Hepatocyte (in vitro differentiated cells): Measurements from ENCODE around the gene KRTAP15-1. TPM values are rescaled to one million over a fixed set of nuclear protein-coding genes. Genes with fewer than 3 reads are reported as not detected.

ENCODE experiments used
- DNase-seq: peaks from one replicate; pipeline ENCODE4 v3.0.0-alpha.2; 2016; ENCODE audit warnings: low spot score
- H2AFZ ChIP-seq: fragments of 200-600 bp; sonication (generic); 2 replicates; pipeline ENCODE4 v1.6.0; 2016; ENCODE audit warnings: antibody characterized with exemption, mild to moderate bottlenecking
- H3K27ac ChIP-seq: fragments of 200-600 bp; sonication (generic); 2 replicates; pipeline ENCODE4 v1.5.1; 2016; ENCODE audit warnings: mild to moderate bottlenecking
- H3K27me3 ChIP-seq: fragments of 200-600 bp; sonication (generic); 2 replicates; pipeline ENCODE4 v1.6.1; 2016
- H3K36me3 ChIP-seq: fragments of 200-600 bp; sonication (generic); replicated peaks from 2 replicates; pipeline ENCODE4 v1.5.1; 2016; ENCODE audit warnings: low read depth; ENCODE audit not compliant: insufficient read depth
- H3K4me1 ChIP-seq: fragments of 200-600 bp; sonication (generic); 2 replicates; pipeline ENCODE4 v1.5.1; 2016; ENCODE audit warnings: mild to moderate bottlenecking, moderate library complexity; ENCODE audit not compliant: insufficient read depth
- H3K4me2 ChIP-seq: fragments of 200-600 bp; sonication (generic); 2 replicates; pipeline ENCODE4 v1.6.0; 2016
- H3K4me3 ChIP-seq: fragments of 200-600 bp; sonication (generic); 2 replicates; pipeline ENCODE4 v1.5.1; 2016; ENCODE audit warnings: mild to moderate bottlenecking
- H3K79me2 ChIP-seq: fragments of 200-600 bp; sonication (generic); 2 replicates; pipeline ENCODE4 v1.6.0; 2017; ENCODE audit warnings: mild to moderate bottlenecking
- H3K9me2 ChIP-seq: fragments of 200-600 bp; sonication (generic); replicated peaks from 2 replicates; pipeline ENCODE4 v1.6.0; 2017; ENCODE audit warnings: mild to moderate bottlenecking; ENCODE audit not compliant: insufficient read depth
- H3K9me3 ChIP-seq: fragments of 200-600 bp; sonication (generic); 2 replicates; pipeline ENCODE4 v1.5.1; 2016; ENCODE audit warnings: low read depth, mild to moderate bottlenecking
- H4K20me1 ChIP-seq: fragments of 200-600 bp; sonication (generic); 2 replicates; pipeline ENCODE4 v1.6.0; 2016; ENCODE audit warnings: mild to moderate bottlenecking; ENCODE audit not compliant: insufficient read depth, poor library complexity, severe bottlenecking
- EZH2 ChIP-seq: fragments of 200-600 bp; sonication (generic); IDR thresholded peaks from 2 replicates; pipeline ENCODE4 v1.6.1; 2016; ENCODE audit warnings: antibody characterized with exemption, mild to moderate bottlenecking, borderline replicate concordance
- EZH2phosphoT487 ChIP-seq: fragments of 200-600 bp; sonication (generic); IDR thresholded peaks from one replicate; pipeline ENCODE4 v1.6.1; 2018; ENCODE audit warnings: antibody characterized with exemption, mild to moderate bottlenecking, low read depth, moderate library complexity; ENCODE audit not compliant: unreplicated experiment, severe bottlenecking
- WGBS: methylation state at CpG from one replicate; pipeline ENCODE4 v1.1.6; 2016; ENCODE audit warnings: low lambda C conversion rate; ENCODE audit errors: missing lambda C conversion rate; 5-methylcytosine and 5-hydroxymethylcytosine counted together
- polyA plus RNA-seq: library from polyadenylated mRNA; unstranded; fragments of >200 nt; fragmentation: Nextera tagmentation; extraction: Ambion mirVana; gene quantifications from 2 replicates; pipeline ENCODE4 v1.2.1, GENCODE V29; 2016
- total RNA-seq: library from RNA; depleted of rRNA; stranded (reverse); fragments of >200 nt; gene quantifications from 2 replicates; pipeline ENCODE4 v1.2.3, GENCODE V29; 2014
- TF ChIP-seq, protein P1 (sequence below): fragments of 200-600 bp; sonication (generic); IDR thresholded peaks from 2 replicates; pipeline ENCODE4 v1.5.1; 2016; ENCODE audit warnings: antibody characterized with exemption, mild to moderate bottlenecking; ENCODE audit not compliant: poor library complexity

KRTAP15-1 gene
- total and polyA plus RNA-seq, 2 experiments from 2014 or later = not detected

DNA sequence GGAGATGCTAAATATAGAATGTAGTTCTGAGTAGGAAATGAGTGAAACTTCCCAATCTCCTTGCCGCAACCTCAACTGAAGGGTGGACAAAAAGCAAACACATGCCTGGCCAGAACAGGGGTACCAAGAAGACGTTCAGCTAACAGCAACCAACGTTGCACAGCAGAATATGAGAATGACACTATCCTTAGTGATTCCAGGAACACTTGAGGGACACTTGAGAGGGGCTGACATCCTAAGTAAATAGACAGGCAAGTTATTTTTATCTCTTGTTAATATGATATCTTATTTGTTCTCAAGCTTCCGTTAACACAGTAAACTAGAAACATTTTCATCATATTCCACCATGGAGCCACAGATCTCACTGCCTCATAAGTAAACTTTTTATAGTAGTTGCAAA lies 39.2 kb downstream of the KRTAP15-1 start:
- TF ChIP-seq EZH2phosphoT487 (no peak), EZH2 (no peak)
- TF ChIP-seq, protein P1, sequence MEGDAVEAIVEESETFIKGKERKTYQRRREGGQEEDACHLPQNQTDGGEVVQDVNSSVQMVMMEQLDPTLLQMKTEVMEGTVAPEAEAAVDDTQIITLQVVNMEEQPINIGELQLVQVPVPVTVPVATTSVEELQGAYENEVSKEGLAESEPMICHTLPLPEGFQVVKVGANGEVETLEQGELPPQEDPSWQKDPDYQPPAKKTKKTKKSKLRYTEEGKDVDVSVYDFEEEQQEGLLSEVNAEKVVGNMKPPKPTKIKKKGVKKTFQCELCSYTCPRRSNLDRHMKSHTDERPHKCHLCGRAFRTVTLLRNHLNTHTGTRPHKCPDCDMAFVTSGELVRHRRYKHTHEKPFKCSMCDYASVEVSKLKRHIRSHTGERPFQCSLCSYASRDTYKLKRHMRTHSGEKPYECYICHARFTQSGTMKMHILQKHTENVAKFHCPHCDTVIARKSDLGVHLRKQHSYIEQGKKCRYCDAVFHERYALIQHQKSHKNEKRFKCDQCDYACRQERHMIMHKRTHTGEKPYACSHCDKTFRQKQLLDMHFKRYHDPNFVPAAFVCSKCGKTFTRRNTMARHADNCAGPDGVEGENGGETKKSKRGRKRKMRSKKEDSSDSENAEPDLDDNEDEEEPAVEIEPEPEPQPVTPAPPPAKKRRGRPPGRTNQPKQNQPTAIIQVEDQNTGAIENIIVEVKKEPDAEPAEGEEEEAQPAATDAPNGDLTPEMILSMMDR = no peak
- no peaks in the 10 kb centered on the region for H3K79me2 ChIP-seq
- H2AFZ ChIP-seq = no peak overlapping the region
- no peak overlapping the region for H3K4me2 ChIP-seq
- no peaks in the 10 kb centered on the region for H4K20me1 ChIP-seq
- no peak for DNase-seq
- H3K27me3 ChIP-seq = no peaks in the 10 kb centered on the region
- no peaks in the 10 kb centered on the region for H3K36me3 ChIP-seq
- no peak overlapping the region for H3K4me3 ChIP-seq
- H3K9me2 ChIP-seq = no peaks in the 10 kb centered on the region
- 85% methylated on average over 4 of the region's 4 CpGs for WGBS
- H3K9me3 ChIP-seq = no peaks in the 10 kb centered on the region
- no peak overlapping the region for H3K27ac ChIP-seq
- no peaks in the 10 kb centered on the region for H3K4me1 ChIP-seq

DNA sequence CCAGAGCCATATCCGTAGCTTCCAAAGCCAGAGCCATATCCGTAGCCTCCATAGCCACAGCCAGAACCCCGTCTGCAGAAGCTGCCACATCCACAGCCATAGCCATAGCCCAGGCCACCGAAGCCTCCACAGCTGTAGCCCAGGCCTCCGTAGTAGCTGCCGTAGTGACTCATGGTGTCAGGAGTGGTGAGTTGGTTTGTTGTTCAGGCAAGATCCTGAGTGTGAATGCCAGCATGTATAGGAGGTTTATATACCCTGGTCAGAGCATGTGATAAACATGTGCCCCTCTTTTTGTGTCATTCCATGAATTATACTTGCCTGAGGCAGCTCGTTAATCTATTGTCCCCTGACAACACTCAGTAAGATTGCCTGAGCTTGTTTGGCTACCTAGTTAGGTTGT lies 40.1 kb downstream of the KRTAP15-1 start, which contains the start of gene KRTAP19-1:
Gene KRTAP19-1 (minus strand): TSS at position 223 of the 400 bp plus-strand sequence. CDS start 50 bp downstream, at position 173.
- H2AFZ ChIP-seq = no peak within 1 kb of the TSS
- no peaks in the 10 kb centered on the region for H3K4me1 ChIP-seq
- no peaks in the 10 kb centered on the region for H3K9me2 ChIP-seq
- no peaks in the 10 kb centered on the region for H3K9me3 ChIP-seq
- no peak within 1 kb of the TSS for H3K27ac ChIP-seq
- DNase-seq = no peak
- H3K4me3 ChIP-seq = no peak within 1 kb of the TSS
- H3K36me3 ChIP-seq = no peaks in the 10 kb centered on the region
- TF ChIP-seq, protein P1 = no peak
- no peak for TF ChIP-seq EZH2phosphoT487
- no peak for TF ChIP-seq EZH2
- no peaks in the 10 kb centered on the region for H4K20me1 ChIP-seq
- no peak within 1 kb of the TSS for H3K4me2 ChIP-seq
- no peaks in the 10 kb centered on the region for H3K79me2 ChIP-seq
- no peaks in the 10 kb centered on the region for H3K27me3 ChIP-seq
- 93% methylated on average over 7 of the region's 7 CpGs for WGBS

DNA sequence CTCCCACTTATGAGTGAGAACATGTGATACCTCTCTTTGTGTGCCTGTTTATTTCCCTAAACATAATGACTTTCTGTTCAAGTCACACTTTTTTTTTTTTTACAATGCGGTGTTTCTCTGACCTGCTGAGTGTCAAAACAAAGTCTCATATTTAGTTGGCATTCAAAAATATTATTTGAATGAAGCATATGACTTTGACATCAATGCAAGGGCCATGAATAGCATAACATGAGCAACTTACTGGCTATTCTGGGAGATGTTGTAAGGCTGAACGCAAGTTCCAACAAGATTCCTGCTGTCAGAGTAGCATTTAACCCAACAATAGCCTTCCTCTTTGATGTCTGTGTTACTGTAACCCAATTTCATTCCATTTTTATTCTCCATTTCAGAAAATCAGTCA lies 42.1 kb downstream of the KRTAP15-1 start:
- TF ChIP-seq EZH2phosphoT487 (no peak), EZH2 (no peak)
- TF ChIP-seq, protein P1 = no peak
- Histone ChIP-seq H4K20me1 (no peaks in the 10 kb centered on the region), H3K4me2 (no peak overlapping the region), H3K27ac (no peak overlapping the region), H3K4me3 (no peak overlapping the region), H3K79me2 (no peaks in the 10 kb centered on the region), H3K4me1 (no peaks in the 10 kb centered on the region), H3K27me3 (no peaks in the 10 kb centered on the region), H2AFZ (no peak overlapping the region), H3K9me3 (no peaks in the 10 kb centered on the region), H3K9me2 (no peaks in the 10 kb centered on the region), H3K36me3 (no peaks in the 10 kb centered on the region)
- no peak for DNase-seq
- WGBS = 64% methylated on average over 2 of the region's 2 CpGs

- Histone ChIP-seq H4K20me1 (no peaks in the 10 kb centered on the region), H2AFZ (no peak overlapping the region)
Measured at GRCh38 chr21:30486180-30486579, 46.1 kb downstream of the KRTAP15-1 start.

More at GRCh38 chr21:30486180-30486579, 46.1 kb downstream of the KRTAP15-1 start:
- DNase-seq = no peak
- Histone ChIP-seq H3K27ac (no peak overlapping the region), H3K9me3 (no peaks in the 10 kb centered on the region), H3K79me2 (no peaks in the 10 kb centered on the region), H3K36me3 (no peaks in the 10 kb centered on the region), H3K4me1 (no peaks in the 10 kb centered on the region), H3K4me3 (no peak overlapping the region), H3K27me3 (no peaks in the 10 kb centered on the region), H3K9me2 (no peaks in the 10 kb centered on the region), H3K4me2 (no peak overlapping the region)
- 66% methylated on average over 2 of the region's 2 CpGs for WGBS
- TF ChIP-seq EZH2 (no peak), EZH2phosphoT487 (no peak)
- TF ChIP-seq, protein P1 = no peak
